ENCODE results near the gene GABRB3.

The GABRB3 gene

DNA sequence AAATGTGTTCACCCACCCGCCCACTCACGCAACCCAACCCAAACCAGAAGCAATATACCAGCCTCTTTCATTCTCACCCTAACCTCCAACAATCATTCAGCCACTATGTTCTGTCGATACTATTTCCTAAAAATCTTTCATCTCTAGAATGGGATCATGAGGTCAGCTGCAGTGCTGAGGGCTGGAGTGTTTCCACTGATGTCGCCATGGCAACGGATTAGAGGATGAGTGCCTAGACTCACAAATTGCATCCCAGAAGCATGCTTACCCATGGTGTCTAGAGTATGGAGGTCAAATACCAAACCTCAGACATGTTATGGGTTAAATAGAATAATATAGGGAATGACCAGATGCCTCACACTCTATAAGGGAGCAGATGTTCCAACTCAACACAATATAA lies 138.5 kb downstream of the GABRB3 start:
- no peak overlapping the region for H3K4me3 Mint-ChIP-seq
- H3K4me1 Mint-ChIP-seq: no peaks in the 10 kb centered on the region
- peaks cover 21% of the 10 kb centered on the region for H3K9me3 Mint-ChIP-seq
- DNase-seq (ENCODE audit: low spot score in 2 of 2): no peak
- no peak overlapping the region for H3K27ac Mint-ChIP-seq
- no peak for ATAC-seq
- H3K36me3 Mint-ChIP-seq: no peaks in the 10 kb centered on the region

DNA sequence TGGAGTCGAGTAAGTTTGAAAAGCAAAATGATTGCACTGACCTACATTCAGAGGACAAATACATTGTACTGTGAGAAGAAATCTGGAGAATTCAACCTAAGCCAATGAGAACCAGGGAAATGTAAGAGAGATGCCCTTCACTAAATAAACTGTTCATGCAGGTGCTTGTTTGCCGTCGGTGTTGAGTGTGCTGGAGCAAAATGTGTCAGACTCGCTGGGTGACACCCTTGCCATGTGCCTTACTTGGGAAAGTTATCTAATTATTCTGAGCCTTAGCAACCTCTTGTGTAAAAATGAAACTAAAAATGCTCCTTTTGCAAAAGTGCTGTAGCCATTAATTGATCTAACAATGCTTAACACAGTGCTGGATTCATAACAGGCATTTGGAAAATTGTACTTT lies 140.4 kb downstream of the GABRB3 start:
- Mint-ChIP-seq H3K4me1 (no peaks in the 10 kb centered on the region), H3K36me3 (no peaks in the 10 kb centered on the region), H3K9me3 (peaks cover 18% of the 10 kb centered on the region), H3K27ac (no peak overlapping the region), H3K4me3 (no peak overlapping the region)
- DNase-seq (ENCODE audit: low spot score in 2 of 2) (no peak), ATAC-seq (no peak)

DNA sequence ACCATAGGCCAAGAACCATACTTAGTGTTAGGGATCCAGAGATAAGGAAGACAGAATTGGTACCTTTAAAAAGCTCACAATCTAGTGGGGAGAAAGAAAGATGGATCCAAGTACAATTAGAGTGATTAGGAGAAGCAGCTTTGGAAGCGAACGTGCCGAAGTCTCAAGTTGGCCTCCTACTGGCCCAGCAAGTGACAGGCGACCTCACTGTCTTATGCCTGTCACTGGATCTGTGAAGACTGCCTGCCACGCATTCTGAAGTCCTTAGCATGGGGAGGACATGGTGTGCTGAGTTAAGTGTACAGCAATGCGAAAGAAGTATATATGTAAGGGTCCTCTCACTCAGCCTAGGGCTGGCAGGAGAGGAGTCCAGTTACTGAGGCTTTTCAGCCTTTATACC lies 141.0 kb downstream of the GABRB3 start:
- no peak for ATAC-seq
- H3K9me3 Mint-ChIP-seq: peaks cover 19% of the 10 kb centered on the region
- H3K27ac Mint-ChIP-seq: no peak overlapping the region
- H3K36me3 Mint-ChIP-seq: no peaks in the 10 kb centered on the region
- H3K4me3 Mint-ChIP-seq: no peak overlapping the region
- no peaks in the 10 kb centered on the region for H3K4me1 Mint-ChIP-seq
- DNase-seq (ENCODE audit: low spot score in 2 of 2): no peak

DNA sequence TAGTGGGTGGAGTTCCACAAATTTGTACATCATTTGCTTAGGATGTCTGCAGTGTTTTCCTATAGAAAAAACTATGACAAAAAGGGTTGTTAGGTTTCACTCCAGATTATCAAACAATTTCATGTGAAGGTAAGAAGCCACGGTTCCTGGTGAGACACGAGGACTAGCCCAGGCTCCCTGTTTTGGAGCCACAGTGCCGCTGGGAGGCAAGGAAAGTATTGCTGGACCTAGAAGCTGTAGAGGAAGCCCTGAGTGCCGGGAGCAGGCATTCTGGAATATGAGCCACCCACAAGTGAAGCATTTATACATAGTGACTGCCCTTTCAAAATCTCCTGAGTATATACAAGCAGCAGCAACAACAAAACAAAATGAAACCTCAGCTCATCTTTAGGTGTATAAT lies 142.0 kb downstream of the GABRB3 start:
- Mint-ChIP-seq H3K4me3 (no peak overlapping the region), H3K9me3 (peaks cover 12% of the 10 kb centered on the region), H3K27ac (no peak overlapping the region), H3K4me1 (no peaks in the 10 kb centered on the region), H3K36me3 (no peaks in the 10 kb centered on the region)
- DNase-seq (ENCODE audit: low spot score in 2 of 2) (no peak), ATAC-seq (no peak)

DNA sequence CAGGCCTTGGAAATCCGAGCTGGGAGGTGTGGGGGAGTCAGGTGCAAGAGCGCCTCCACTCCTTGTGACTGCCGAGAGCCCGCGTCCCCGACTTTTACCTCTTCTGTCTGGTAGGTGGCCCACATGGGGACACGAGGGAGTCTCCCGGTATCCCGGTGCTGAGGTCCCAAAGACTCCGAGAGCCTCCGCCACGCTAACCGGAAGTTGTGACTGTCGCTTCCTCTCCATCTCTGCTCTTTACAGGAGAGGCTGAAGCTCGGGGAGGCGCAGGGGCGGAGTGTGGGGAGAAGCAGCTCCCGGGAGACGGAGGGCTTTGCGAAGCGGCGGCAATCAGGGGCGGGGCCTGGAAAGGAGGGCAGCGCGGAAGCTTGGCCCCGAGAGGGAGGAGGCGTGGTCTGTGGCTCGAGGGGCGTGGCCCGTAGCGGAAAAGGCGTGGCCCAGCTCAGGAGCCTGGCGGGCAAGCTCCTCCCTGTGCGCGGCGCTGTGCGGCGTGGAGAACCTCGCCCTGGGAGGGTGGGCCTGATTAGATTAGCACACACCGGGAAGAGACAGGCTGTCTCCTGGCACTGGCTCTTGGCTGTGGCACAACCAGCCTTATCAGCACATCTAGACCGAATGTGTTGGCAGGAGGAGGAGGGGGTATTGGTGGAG lies 143.9 kb downstream of the GABRB3 start:
- no peak overlapping the region for H3K4me3 Mint-ChIP-seq
- no peaks in the 10 kb centered on the region for H3K4me1 Mint-ChIP-seq
- H3K9me3 Mint-ChIP-seq: peaks cover 12% of the 10 kb centered on the region
- H3K36me3 Mint-ChIP-seq: no peaks in the 10 kb centered on the region
- no peak overlapping the region for H3K27ac Mint-ChIP-seq
- ATAC-seq: peak; percentile 8
- DNase-seq (ENCODE audit: low spot score in 2 of 2): no peak

DNA sequence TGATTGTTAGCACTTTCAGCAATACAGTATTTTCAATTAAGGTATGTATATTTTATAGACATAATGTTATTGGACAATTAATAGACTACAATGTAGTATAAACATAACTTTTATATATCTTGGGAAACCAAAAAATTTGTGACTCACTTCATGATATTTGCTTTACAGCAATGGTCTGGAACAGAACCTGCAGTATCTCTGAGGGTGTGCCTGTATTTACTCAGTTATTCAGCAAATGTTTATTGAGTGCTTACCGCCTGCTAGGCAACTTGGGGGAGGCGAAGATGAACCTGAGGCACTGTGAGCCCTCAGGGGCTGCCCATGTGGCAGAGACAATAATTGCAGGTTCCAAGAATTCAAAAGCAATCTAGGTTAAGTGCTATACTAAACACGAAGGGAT lies 144.8 kb downstream of the GABRB3 start:
- Mint-ChIP-seq H3K9me3 (peaks cover 9% of the 10 kb centered on the region), H3K4me3 (no peak overlapping the region)

DNA sequence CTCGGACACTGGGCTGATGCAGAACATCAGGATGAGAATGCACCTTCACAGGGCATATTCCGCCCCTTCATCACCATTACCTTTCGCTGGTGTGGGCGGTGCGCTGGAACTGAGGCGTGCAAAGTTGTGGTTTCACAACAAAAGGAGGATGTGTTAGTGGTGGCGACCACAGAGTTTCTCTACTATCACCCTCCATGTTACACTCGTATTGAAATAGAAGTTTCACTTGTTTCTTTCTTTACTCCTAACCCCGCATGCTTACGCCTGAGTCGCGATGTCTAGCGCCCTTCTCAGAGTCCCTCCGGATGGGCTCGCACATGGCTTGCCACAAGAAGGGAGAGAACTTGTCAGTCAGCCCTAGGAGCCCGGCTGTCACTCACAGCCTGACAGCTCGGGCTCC lies 148.7 kb downstream of the GABRB3 start:
- DNase-seq (ENCODE audit: low spot score in 2 of 2) (no peak), ATAC-seq (no peak)
- H3K9me3 Mint-ChIP-seq: peaks cover 14% of the 10 kb centered on the region
- H3K4me1 Mint-ChIP-seq: no peaks in the 10 kb centered on the region
- no peaks in the 10 kb centered on the region for H3K36me3 Mint-ChIP-seq
- H3K27ac Mint-ChIP-seq: no peak overlapping the region
- no peak overlapping the region for H3K4me3 Mint-ChIP-seq

More for the DNA sequence above, 144.8 kb downstream of the GABRB3 start:
- DNase-seq (ENCODE audit: low spot score in 2 of 2) (no peak), ATAC-seq (no peak)
- Mint-ChIP-seq H3K27ac (no peak overlapping the region), H3K4me1 (no peaks in the 10 kb centered on the region), H3K36me3 (no peaks in the 10 kb centered on the region)

DNA sequence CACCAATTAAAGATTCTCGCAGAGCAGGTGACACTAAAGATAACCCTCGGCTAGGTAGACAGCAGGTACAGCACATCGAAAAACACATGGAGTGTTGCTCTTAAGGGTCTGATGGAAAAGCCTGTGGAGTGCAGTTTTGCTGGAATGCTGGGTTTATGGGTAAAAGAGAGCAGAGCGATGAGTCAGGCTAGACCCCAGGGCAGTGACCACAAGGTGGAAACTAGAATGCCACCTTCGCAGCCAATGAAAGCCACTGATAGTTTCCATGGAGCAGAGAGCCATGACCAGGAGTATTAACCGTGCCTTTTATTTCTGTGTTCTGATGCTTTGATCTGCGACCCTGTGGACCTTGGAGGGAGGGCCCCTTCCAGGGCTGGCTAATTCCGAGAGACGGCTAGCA lies 149.8 kb downstream of the GABRB3 start:
- H3K4me1 Mint-ChIP-seq: no peaks in the 10 kb centered on the region

DNA sequence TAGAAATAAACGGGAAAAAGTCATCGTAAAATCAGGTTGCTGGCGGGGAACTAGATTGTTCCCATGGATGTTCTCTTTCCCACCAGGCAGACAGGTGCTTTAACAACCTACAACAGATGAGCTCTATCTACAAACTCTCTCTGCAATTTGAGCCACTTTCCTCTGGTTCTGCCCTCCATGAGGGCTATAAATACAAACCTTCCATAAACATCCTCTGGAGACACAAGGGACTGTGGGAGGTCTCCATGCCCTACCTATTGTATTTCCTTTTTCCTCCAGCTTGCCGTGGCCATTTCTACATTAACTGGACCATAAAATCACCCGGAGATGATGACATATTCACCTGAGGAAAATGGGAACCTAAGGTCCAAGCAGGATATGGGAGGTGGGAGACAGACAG lies 151.1 kb downstream of the GABRB3 start:
- Mint-ChIP-seq H3K4me1 (no peaks in the 10 kb centered on the region), H3K9me3 (peaks cover 4% of the 10 kb centered on the region), H3K36me3 (no peaks in the 10 kb centered on the region), H3K4me3 (no peak overlapping the region), H3K27ac (no peak overlapping the region)
- no peak for DNase-seq (ENCODE audit: low spot score in 2 of 2)
- ATAC-seq: no peak

More for the DNA sequence above, 149.8 kb downstream of the GABRB3 start:
- ATAC-seq (no peak), DNase-seq (ENCODE audit: low spot score in 2 of 2) (no peak)
- Mint-ChIP-seq H3K9me3 (peaks cover 14% of the 10 kb centered on the region), H3K27ac (no peak overlapping the region), H3K36me3 (no peaks in the 10 kb centered on the region), H3K4me3 (no peak overlapping the region)

DNA sequence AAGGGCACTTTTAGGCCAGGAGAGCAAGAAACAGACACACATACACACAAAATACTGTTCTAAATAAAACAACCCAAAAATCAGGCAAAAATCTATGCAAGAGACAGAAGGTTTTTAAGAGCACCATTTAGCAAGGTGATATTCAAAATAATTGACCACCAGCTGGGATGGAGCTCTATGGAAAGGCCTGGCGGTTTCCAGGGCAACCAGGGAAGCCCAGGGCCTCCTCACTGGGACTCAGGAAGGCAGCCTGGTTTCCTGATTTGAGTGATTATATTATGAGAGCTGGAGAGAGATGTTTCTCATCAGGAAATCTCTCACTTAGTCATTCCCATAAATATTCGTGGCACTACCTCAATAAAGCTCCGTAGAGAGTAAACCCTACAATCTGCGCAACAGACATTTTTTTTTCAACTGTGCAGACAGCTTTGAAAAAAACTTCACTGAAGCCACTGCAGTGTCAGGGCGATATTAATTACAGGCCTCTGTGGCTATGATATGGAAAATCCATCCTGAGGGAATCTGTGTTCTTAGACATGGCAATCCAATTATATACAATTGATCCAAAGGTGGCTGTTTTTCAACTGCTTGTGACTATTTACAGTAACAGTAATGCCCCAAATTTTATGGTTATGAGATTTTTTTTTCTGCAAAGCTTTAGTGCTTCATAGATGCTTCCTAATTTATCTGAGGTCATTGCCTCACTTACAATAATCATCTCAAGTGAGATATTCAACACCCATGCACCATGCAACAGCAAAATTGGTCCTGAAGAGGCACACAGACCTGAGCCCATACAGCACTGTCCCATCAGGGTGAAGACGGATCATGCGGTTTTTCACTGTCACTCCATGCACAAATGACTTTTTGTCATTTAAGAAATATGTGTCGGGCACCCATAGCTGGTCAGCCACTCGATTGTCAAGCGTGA lies 152.1 kb downstream of the GABRB3 start:
- ATAC-seq: no peak
- peaks cover 4% of the 10 kb centered on the region for H3K9me3 Mint-ChIP-seq
- H3K27ac Mint-ChIP-seq: no peak overlapping the region
- no peaks in the 10 kb centered on the region for H3K36me3 Mint-ChIP-seq
- no peak overlapping the region for H3K4me3 Mint-ChIP-seq
- no peak for DNase-seq (ENCODE audit: low spot score in 2 of 2)
- H3K4me1 Mint-ChIP-seq: no peaks in the 10 kb centered on the region

DNA sequence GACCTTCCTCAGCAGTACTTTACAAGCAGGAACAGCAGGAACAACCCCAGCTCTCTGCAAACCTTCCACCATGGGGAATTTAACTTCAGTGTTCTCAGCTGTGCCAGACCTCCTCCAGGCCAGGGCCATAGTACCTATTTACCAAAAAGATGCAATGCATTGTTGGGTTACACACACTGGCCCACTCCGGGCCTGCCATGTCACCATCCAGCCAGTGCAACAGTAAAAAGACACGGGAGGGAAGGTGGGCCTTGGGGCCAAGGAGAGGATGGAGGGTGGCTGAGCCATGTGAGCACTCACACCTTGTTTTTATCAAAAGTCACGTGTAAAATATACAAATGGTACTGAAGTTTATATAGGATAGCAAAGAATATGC lies 157.0 kb downstream of the GABRB3 start:
- DNase-seq (ENCODE audit: low spot score in 2 of 2): no peak
- no peak for ATAC-seq
- Mint-ChIP-seq H3K4me3 (no peak overlapping the region), H3K36me3 (no peaks in the 10 kb centered on the region), H3K9me3 (peaks cover 15% of the 10 kb centered on the region), H3K4me1 (no peaks in the 10 kb centered on the region), H3K27ac (no peak overlapping the region)

DNA sequence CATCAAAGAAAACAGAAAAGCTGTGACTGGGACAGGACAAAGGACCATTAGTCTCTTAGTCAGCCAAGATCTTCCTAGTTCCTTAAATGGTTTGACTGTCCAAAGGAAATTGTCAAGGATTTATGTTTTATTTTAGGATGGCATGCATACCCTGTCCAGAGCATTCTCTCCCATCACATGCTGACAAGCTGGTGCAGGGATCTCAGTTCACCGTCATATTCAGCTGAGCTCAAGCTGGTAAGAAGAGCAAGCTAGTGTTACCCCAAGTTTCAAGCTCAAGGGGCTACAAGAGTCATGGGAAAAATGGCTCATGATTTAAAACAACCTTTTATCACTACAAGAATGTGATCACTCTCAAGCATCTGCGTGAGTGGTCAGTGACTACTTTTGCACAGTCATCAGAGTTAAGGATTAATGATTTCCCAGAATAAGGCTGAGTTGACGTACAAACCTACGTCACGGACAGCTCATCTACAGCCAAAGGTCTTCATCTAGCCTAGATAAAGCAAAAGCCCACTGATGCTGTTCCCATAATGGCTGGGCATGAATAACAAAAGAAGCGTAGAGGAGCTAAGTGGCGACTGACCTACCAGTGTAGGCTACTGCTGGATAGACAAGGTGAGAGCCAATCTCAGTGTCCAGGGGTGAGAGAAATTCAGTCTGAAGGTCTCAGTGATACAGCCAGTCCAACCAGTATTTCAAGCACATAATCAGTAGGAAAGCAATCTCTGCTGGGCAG lies 157.5 kb downstream of the GABRB3 start:
- Mint-ChIP-seq H3K27ac (no peak overlapping the region), H3K36me3 (no peaks in the 10 kb centered on the region), H3K4me3 (no peak overlapping the region), H3K9me3 (peaks cover 15% of the 10 kb centered on the region), H3K4me1 (no peaks in the 10 kb centered on the region)
- no peak for DNase-seq (ENCODE audit: low spot score in 2 of 2)
- ATAC-seq: no peak

DNA sequence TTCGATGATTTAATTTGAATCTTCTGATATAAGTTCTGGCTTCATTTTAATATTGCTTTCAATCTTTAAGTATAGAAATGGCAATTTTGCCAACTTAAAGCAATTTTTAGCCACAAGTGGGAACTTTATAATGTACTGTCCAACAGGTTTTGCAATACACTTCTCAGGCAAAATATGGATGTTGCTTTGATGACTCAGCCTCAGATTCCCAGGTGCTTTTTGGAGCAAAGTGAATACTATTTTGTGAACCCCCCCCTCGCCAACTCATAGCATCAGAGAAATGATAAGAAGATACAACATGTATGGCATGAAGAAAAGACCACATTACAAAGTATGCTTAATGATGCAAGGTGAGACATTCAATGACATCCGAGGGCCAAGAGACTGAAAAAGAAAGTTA lies 158.1 kb downstream of the GABRB3 start:
- Mint-ChIP-seq H3K9me3 (peaks cover 12% of the 10 kb centered on the region), H3K27ac (no peak overlapping the region), H3K4me3 (no peak overlapping the region), H3K36me3 (no peaks in the 10 kb centered on the region), H3K4me1 (no peaks in the 10 kb centered on the region)
- no peak for ATAC-seq
- no peak for DNase-seq (ENCODE audit: low spot score in 2 of 2)

DNA sequence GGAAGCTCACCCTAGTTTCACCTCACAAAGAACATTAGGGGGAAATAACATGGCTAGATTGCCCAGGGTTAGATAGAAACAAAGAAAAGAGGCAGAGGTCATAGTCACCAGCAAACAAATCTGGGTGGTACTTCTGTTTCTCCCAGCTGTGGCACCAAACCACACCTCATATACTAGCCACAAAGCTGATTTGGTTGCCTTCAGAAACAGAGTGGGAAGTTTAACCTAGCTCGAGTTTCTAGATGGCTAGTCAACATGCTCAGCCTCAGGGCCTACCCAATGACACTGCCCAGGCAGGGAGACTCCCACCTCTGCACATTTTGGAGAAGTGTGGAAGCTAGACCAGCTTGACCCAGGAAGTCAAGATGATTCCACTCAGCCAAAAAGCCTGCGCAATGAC lies 174.2 kb downstream of the GABRB3 start:
- ATAC-seq: no peak
- Mint-ChIP-seq H3K4me3 (no peak overlapping the region), H3K4me1 (no peaks in the 10 kb centered on the region), H3K9me3 (peaks cover 32% of the 10 kb centered on the region), H3K27ac (no peak overlapping the region), H3K36me3 (no peaks in the 10 kb centered on the region)
- DNase-seq (ENCODE audit: low spot score in 2 of 2): no peak

DNA sequence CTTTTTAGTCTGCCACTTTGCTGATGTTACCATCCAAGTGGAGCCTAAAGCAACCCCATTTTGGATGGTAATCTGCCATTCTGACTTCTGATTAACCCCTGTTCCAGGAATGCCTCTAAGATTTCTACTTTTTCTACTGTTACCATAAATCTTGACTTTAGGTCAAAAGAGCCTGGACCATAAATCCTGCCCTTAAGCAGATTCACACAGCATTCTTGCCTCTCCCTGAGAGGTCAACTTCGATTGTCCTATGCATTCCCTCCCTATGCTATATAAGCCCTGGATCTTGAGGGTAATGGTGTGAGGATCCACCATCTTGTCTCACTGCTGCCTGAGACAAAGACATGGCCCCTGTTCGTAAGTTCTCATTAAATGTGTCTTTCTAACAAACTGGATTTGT lies 177.3 kb downstream of the GABRB3 start:
- DNase-seq (ENCODE audit: low spot score in 2 of 2): no peak
- no peaks in the 10 kb centered on the region for H3K36me3 Mint-ChIP-seq
- H3K27ac Mint-ChIP-seq: no peak overlapping the region
- H3K4me1 Mint-ChIP-seq: no peaks in the 10 kb centered on the region
- no peak for ATAC-seq
- no peak overlapping the region for H3K4me3 Mint-ChIP-seq
- H3K9me3 Mint-ChIP-seq: peaks cover 25% of the 10 kb centered on the region

Measured in stimulated activated effector memory CD8-positive, alpha-beta T cell treated with anti-CD3 and anti-CD28 coated beads, Interleukin-12 subunit alpha, Interleukin-12 subunit beta, amount 100 ng/mL, for 72 hours (primary cell).